Mucosa of descending colon (tissue), 3 donors: ENCODE data around the gene C1orf21. TPM values are rescaled to one million over a fixed set of nuclear protein-coding genes. Genes with fewer than 3 reads are reported as not detected.

Source experiments
- ATAC-seq: fragments of 200-7000 bp; cut with Tn5 transposase; one replicate; pipeline ENCODE4 v1.9.1; 2020; ENCODE audit warnings: mild to moderate bottlenecking, moderate library complexity
- DNase-seq, 3 donors: peaks; one replicate each; pipeline ENCODE4 v3.0.0-alpha.2; 2020
- H3K36me3 ChIP-seq: fragments of 200-600 bp; one replicate; pipeline ENCODE4 v1.8.0; 2021; ENCODE audit warnings: low read depth, mild to moderate bottlenecking
- H3K4me1 ChIP-seq: fragments of 200-600 bp; one replicate; pipeline ENCODE4 v1.8.0; 2021; ENCODE audit warnings: low read depth, mild to moderate bottlenecking
- H3K4me3 ChIP-seq: fragments of 200-600 bp; one replicate; pipeline ENCODE4 v1.8.0; 2021; ENCODE audit warnings: mild to moderate bottlenecking
- H3K9me3 ChIP-seq: fragments of 200-600 bp; one replicate; pipeline ENCODE4 v1.8.0; 2021; ENCODE audit warnings: mild to moderate bottlenecking
- CTCF ChIP-seq: fragments of 200-600 bp; IDR thresholded peaks from one replicate; pipeline ENCODE4 v1.8.0; 2022; ENCODE audit warnings: antibody characterized with exemption, mild to moderate bottlenecking
- intact Hi-C, 2 donors: fragments of 100-400 bp; cut with DNase I in 1 of 2; cut with micrococcal nuclease in 1 of 2; formaldehyde crosslinking; loops; one replicate each; pipeline versions ENCODE4 v1.11.0 to v1.11.1; 2022; cut with DNase I, micrococcal nuclease
- total RNA-seq, 3 donors: library from RNA; stranded (reverse); fragmentation: NEBNext Ultra II Directional in 2 of 3; extraction: Animal tissue kit (Norgen Biotek cat#: 25700) in 2 of 3; gene quantifications; one replicate each; pipeline versions ENCODE4 v1.2.1 to v1.2.4, GENCODE V29; 2021 to 2023
- donor health status: DM: no; HTN: no; CAD: no; lungs with moderate emphysema.
- donor health status: DM: no; HTN: no; CAD: no.
- donor health status: DM: no; HTN: yes; CAD: no.

The C1orf21 gene
- total RNA-seq, 3 donors from 2014 or later, result 70.9 to 109 (median 96.8) TPM

GRCh38 chr1:184635347-184635979 lies 248.6 kb downstream of the C1orf21 start:
- no peaks in the 10 kb centered on the region for H3K36me3 ChIP-seq
- DNase-seq (no peak), ATAC-seq (no peak)
- H3K4me1 ChIP-seq, result no peaks in the 10 kb centered on the region
- no peak overlapping the region for H3K4me3 ChIP-seq
- TF ChIP-seq CTCF, result no peak
- intact Hi-C loops, result no loop called here
- H3K9me3 ChIP-seq, result no peaks in the 10 kb centered on the region

DNA sequence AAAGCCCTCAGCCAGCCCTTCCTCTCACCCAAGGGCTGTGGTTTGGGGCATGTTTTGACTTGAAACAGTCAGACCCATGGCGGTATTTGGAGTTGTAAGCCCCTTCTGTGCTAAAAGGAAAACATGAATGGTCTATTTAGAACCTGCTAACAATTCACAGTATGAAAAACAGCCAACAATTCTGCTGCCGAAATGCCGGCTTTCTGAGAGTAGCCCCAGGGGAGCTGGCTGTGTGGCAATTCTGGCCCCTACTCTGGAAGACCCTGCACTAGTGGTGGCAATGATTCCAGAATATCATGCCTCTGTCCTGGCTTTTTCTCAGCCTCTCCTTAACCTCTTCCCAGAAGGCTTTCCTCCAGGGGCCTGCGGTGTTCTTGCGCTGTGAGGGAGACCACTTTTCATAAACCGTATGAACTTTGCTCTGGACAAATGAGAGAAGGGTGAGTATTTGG lies 249.2 kb downstream of the C1orf21 start:
- H3K4me1 ChIP-seq, result no peaks in the 10 kb centered on the region
- ATAC-seq (no peak), DNase-seq (no peak)
- no peak overlapping the region for H3K4me3 ChIP-seq
- H3K36me3 ChIP-seq, result no peaks in the 10 kb centered on the region
- no peak for TF ChIP-seq CTCF
- no peaks in the 10 kb centered on the region for H3K9me3 ChIP-seq
- intact Hi-C loops, result no loop called here

GRCh38 chr1:184637664-184638240 lies 250.9 kb downstream of the C1orf21 start:
- no peak for ATAC-seq
- H3K4me3 ChIP-seq, result no peak overlapping the region
- no peaks in the 10 kb centered on the region for H3K36me3 ChIP-seq
- no peak for TF ChIP-seq CTCF
- intact Hi-C loops, result no loop called here
- no peak for DNase-seq
- H3K4me1 ChIP-seq, result no peaks in the 10 kb centered on the region
- no peaks in the 10 kb centered on the region for H3K9me3 ChIP-seq

DNA sequence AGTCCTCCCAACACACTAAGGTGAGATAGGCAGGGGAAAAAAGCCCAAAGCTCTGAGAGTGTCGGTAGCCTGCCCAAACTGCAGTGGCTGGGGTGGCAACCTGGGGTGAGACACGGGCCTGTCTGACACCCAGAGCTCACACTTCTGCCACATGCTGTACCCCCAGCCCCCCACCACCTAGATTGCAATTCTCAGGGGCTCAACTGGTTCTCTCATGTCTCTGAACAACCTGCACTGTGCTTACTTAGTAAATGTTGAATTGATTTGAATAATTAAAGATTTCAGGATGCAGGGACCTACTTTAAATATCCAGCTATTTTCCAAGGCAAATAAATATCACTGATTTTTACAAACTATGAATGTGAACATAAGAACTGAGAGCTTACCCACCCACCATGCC lies 252.4 kb downstream of the C1orf21 start:
- TF ChIP-seq CTCF, result no peak
- Histone ChIP-seq H3K4me3 (no peak overlapping the region), H3K9me3 (no peaks in the 10 kb centered on the region), H3K4me1 (no peaks in the 10 kb centered on the region), H3K36me3 (no peaks in the 10 kb centered on the region)
- DNase-seq (no peak), ATAC-seq (no peak)
- intact Hi-C loops, result no loop called here

DNA sequence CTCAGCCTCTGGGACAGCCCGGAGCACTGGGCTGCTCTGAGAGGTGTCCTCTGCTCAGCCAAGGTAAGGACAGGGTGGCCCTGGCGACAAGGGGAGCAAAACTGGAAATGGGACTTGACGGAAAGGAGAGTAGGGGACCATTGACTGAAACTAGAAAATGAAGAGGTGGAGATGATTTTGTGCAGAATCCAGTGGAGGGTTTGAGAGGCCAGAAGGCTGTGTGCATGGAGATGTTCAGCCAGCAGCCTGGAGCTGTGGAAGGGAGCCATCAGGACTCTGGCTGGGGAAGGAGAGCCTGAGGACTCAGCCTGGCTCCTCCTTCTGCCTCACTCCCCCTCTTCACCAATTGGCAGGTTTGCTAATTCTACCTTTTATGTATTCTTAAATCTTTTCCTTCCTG lies 253.7 kb downstream of the C1orf21 start:
- Histone ChIP-seq H3K36me3 (no peaks in the 10 kb centered on the region), H3K4me1 (no peaks in the 10 kb centered on the region), H3K9me3 (no peaks in the 10 kb centered on the region), H3K4me3 (no peak overlapping the region)
- no peak for DNase-seq
- TF ChIP-seq CTCF, result no peak
- intact Hi-C loops, result no loop called here
- ATAC-seq, result no peak
